ENCODE measurements around the gene THSD4.

DNA sequence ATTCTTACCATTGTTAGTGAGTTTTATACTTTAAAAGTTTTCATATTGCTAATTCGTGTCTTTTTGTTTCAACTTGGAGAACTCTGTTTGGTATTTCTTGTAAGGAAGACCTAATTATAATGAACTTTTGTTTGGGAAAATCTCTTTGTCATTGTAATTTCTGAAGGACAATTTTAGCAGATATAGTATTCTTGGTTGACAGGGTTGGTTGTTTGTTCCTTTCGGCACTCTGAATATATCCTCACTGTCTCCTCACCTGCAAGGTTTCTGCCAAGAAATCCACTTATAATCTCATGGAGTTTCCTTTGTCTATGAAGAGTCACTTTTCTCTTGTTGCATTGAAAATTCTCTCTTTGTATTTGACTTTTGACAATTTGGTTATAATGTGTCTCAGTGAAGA, 469.9 kb downstream of the THSD4 start:
- TF ChIP-seq CTCF (IDR thresholded peaks at IDR 0.05): no peak
- no peak for TF ChIP-seq EP300 (IDR thresholded peaks at IDR 0.05)

All from sigmoid colon (tissue), 4 donors.